ENCODE measurements around the gene NADSYN1. TPM values are rescaled to one million over a fixed set of nuclear protein-coding genes. Genes with fewer than 3 reads are reported as not detected.

Gene NADSYN1
- total and polyA plus RNA-seq, 2 of the 13 experiments (the other 11 are each of a cell fraction or from before 2014, with no cell fraction given) = 35.7 to 51.5 TPM

- TF ChIP-seq MTERF4 (CRISPR knock-in tag; IDR thresholded peaks at IDR 0.05) = peak; percentile 77; the same call in 1 of the 2 replicates
- no peak for TF ChIP-seq HCFC1 (IDR thresholded peaks at IDR 0.05; ENCODE audit: low read depth, low read length)
- TF ChIP-seq THAP8 (CRISPR knock-in tag; IDR thresholded peaks at IDR 0.05; ENCODE audit: borderline replicate concordance) = no peak
- no peak for TF ChIP-seq CBX2 (IDR thresholded peaks at IDR 0.05; ENCODE audit: low read depth, low read length)
- TF ChIP-seq CBX2 (CRISPR knock-in tag; IDR thresholded peaks at IDR 0.05; ENCODE audit: low read depth) = no peak
- no peak for TF ChIP-seq TRAFD1 (CRISPR knock-in tag; IDR thresholded peaks at IDR 0.05; ENCODE audit: borderline replicate concordance)
- no peak for TF ChIP-seq ZNF101 (CRISPR knock-in tag; IDR thresholded peaks at IDR 0.05; ENCODE audit: borderline replicate concordance, low read depth)
- TF ChIP-seq ZBTB20 (CRISPR knock-in tag; IDR thresholded peaks at IDR 0.05; ENCODE audit: borderline replicate concordance, low read depth) = no peak
- TF ChIP-seq MIER2 (CRISPR knock-in tag; IDR thresholded peaks at IDR 0.05) = no peak
- no peak for TF ChIP-seq ZNF382 (CRISPR knock-in tag; IDR thresholded peaks at IDR 0.05; ENCODE audit: borderline replicate concordance)
- TF ChIP-seq GMEB1 (CRISPR knock-in tag; IDR thresholded peaks at IDR 0.05; ENCODE audit: borderline replicate concordance) = peak; percentile 44; the same call in 1 of the 2 replicates
- no peak for TF ChIP-seq XBP1 (CRISPR knock-in tag; IDR thresholded peaks at IDR 0.05)
- TF ChIP-seq UBTF (CRISPR knock-in tag; IDR thresholded peaks at IDR 0.05) = peak; percentile 63; the same call in 1 of the 2 replicates
- TF ChIP-seq IRF1 (CRISPR knock-in tag; IDR thresholded peaks at IDR 0.05; ENCODE audit: low read depth) = no peak
- TF ChIP-seq NR1H2 (CRISPR knock-in tag; IDR thresholded peaks at IDR 0.05; ENCODE audit: borderline replicate concordance, low read depth) = no peak
- no peak for TF ChIP-seq GRHL1 (CRISPR knock-in tag; conservative IDR thresholded peaks at IDR 0.05)
- TF ChIP-seq ZNF335 (CRISPR knock-in tag; IDR thresholded peaks at IDR 0.05) = no peak
- no peak for TF ChIP-seq KLF9 (CRISPR knock-in tag; IDR thresholded peaks at IDR 0.05; ENCODE audit: low read depth)
Observed at GRCh38 chr11:71453037-71453917, at the start of gene NADSYN1 (continued).
